Transverse colon (tissue), 4 donors: Measurements from ENCODE around the gene ELFN1.

ENCODE experiments used
- EP300 ChIP-seq: sonication (generic); formaldehyde crosslinking; IDR thresholded peaks from one replicate; pipeline ENCODE4 v1.6.1; 2017; ENCODE audit warnings: antibody characterized with exemption, low read depth
- POLR2A ChIP-seq: fragments of 450-650 bp; IDR thresholded peaks from one replicate; pipeline ENCODE4 v1.6.1; 2016; ENCODE audit warnings: antibody characterized with exemption, mild to moderate bottlenecking, moderate library complexity
- POLR2AphosphoS5 ChIP-seq, 3 donors: sonication (generic); formaldehyde crosslinking; IDR thresholded peaks; one replicate each; pipeline ENCODE4 v1.6.1; 2016; ENCODE audit warnings: antibody characterized with exemption in 3 of 3
- TF ChIP-seq, protein P1 (sequence below), 5 experiments: fragments of 200-600 bp in 3 of 5; fragments of 450-650 bp in 2 of 5; sonication (generic) in 3 of 5; IDR thresholded peaks; 1 replicate in 2 of 5; 2 replicates in 3 of 5; pipeline ENCODE4 v1.5.1; 2016 to 2017; ENCODE audit warnings: antibody characterized with exemption in 5 of 5, inconsistent platforms in 3 of 5, mild to moderate bottlenecking in 2 of 5, moderate library complexity in 1 of 5

DNA sequence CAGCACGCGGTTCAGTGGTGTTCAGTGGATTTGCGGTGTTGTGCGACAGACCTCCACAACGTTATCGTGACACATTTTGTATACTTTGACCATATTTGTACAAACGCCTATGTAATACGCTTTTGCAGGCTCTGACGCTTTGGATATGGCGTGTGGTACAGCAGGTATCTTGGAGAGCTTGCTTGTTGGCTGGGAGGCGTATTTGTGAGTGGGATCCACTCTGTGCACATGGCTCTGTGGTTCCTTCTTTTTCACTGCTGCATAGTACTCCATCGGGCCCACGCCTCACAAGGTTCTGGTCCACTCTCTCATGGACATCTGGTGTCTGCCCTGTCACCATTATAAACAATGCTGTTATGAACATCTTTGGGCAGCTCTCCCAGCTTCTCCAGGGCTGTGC is 53.2 kb downstream of the ELFN1 start:
- TF ChIP-seq, protein P1, sequence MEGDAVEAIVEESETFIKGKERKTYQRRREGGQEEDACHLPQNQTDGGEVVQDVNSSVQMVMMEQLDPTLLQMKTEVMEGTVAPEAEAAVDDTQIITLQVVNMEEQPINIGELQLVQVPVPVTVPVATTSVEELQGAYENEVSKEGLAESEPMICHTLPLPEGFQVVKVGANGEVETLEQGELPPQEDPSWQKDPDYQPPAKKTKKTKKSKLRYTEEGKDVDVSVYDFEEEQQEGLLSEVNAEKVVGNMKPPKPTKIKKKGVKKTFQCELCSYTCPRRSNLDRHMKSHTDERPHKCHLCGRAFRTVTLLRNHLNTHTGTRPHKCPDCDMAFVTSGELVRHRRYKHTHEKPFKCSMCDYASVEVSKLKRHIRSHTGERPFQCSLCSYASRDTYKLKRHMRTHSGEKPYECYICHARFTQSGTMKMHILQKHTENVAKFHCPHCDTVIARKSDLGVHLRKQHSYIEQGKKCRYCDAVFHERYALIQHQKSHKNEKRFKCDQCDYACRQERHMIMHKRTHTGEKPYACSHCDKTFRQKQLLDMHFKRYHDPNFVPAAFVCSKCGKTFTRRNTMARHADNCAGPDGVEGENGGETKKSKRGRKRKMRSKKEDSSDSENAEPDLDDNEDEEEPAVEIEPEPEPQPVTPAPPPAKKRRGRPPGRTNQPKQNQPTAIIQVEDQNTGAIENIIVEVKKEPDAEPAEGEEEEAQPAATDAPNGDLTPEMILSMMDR (IDR thresholded peaks at IDR 0.05): no peak
- no peak for TF ChIP-seq POLR2A
- TF ChIP-seq POLR2AphosphoS5 (IDR thresholded peaks at IDR 0.05): no peak
- no peak for TF ChIP-seq EP300
